ENCODE results near the gene LRMDA. TPM values are rescaled to one million over a fixed set of nuclear protein-coding genes. Genes with fewer than 3 reads are reported as not detected.

The LRMDA gene
- total RNA-seq, 4 donors from 2014 or later, result 0.76 to 6.4 (median 1.3) TPM

GRCh38 chr10:75718991-75719390, 287.6 kb downstream of the LRMDA start:
- no peak overlapping the region for H3K4me3 ChIP-seq (ENCODE audit: low read depth, poor library complexity, severe bottlenecking)
- intact Hi-C loops (cut with DNase I; ENCODE audit: low total_unique reads), result no loop called here
- TF ChIP-seq CTCF (IDR thresholded peaks at IDR 0.05) (no peak), POLR2A (IDR thresholded peaks at IDR 0.05) (no peak)
- DNase-seq (ENCODE audit: low spot score in 2 of 2), result no peak

GRCh38 chr10:75720157-75720556, 288.7 kb downstream of the LRMDA start:
- TF ChIP-seq CTCF (IDR thresholded peaks at IDR 0.05) (no peak), POLR2A (IDR thresholded peaks at IDR 0.05) (no peak)
- WGBS, 2 donors, result 88 to 89% methylated on average over 7 of the region's 7 CpGs
- no peak overlapping the region for H3K4me3 ChIP-seq (ENCODE audit: low read depth, poor library complexity, severe bottlenecking)
- intact Hi-C loops (cut with DNase I; ENCODE audit: low total_unique reads), result no loop called here
- DNase-seq (ENCODE audit: low spot score in 2 of 2), result no peak

DNA sequence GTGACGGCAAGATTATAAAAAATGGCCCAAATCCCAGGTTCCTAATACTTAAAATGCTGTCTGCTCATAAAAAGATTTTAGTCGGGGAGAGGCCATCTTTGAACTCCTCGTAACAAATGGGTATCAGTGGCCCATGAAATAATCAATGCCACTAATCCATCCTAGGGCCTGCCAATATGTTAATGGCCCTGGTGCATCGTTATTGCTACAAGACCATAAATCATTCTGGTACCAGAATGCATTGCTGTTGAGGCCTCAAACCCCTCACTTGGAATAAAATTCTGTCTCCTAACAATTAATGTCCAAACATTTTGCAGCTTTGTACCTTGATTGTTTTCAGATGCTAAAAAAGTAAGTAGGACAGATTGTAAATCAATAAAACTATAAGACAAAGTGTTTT, 290.6 kb downstream of the LRMDA start:
- TF ChIP-seq CTCF (IDR thresholded peaks at IDR 0.05) (no peak), POLR2A (IDR thresholded peaks at IDR 0.05) (no peak)
- 79 to 87% methylated on average over 4 of the region's 4 CpGs for WGBS, 2 donors
- no peak for DNase-seq (ENCODE audit: low spot score in 2 of 2)
- H3K4me3 ChIP-seq (ENCODE audit: low read depth, poor library complexity, severe bottlenecking), result no peak overlapping the region
- intact Hi-C loops (cut with DNase I; ENCODE audit: low total_unique reads), result no loop called here

- H3K4me3 ChIP-seq (ENCODE audit: low read depth, poor library complexity, severe bottlenecking), result no peak overlapping the region
- no peak for TF ChIP-seq POLR2A (IDR thresholded peaks at IDR 0.05)
- TF ChIP-seq CTCF (IDR thresholded peaks at IDR 0.05), result no peak
- WGBS, 2 donors, result 84 to 85% methylated on average over 2 of the region's 2 CpGs
- no peak for DNase-seq (ENCODE audit: low spot score in 2 of 2)
- intact Hi-C loops (cut with DNase I; ENCODE audit: low total_unique reads), result no loop called here
These were observed 291.2 kb downstream of the LRMDA start for GRCh38 chr10:75722609-75723008.

- intact Hi-C loops (cut with DNase I; ENCODE audit: low total_unique reads), result no loop called here
- H3K4me3 ChIP-seq (ENCODE audit: low read depth, poor library complexity, severe bottlenecking), result no peak overlapping the region
- TF ChIP-seq POLR2A (IDR thresholded peaks at IDR 0.05), result no peak
- TF ChIP-seq CTCF (IDR thresholded peaks at IDR 0.05), result no peak
- no peak for DNase-seq (ENCODE audit: low spot score in 2 of 2)
- WGBS, 2 donors, result 83 to 86% methylated on average over 9 of the region's 9 CpGs
These were observed 292.0 kb downstream of the LRMDA start for GRCh38 chr10:75723319-75723980.

DNA sequence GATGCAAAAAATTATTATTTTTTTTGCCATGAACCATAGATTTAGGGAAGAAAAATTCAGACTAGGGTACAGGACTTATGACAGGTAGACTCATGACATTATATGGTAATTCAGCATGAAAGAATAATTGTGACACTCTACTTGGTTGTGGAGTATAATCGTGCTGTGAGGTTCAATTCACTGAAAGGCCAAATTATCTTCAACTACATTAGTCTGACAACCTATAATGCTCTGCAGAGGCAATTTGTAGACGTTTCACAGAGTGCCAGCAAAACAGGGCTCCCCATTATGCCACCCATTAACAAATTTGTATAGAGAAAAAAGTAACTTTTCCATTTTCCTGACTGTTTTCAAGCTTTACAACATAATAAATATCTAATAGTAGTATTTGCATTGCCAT, 292.6 kb downstream of the LRMDA start:
- H3K4me3 ChIP-seq (ENCODE audit: low read depth, poor library complexity, severe bottlenecking), result no peak overlapping the region
- intact Hi-C loops (cut with DNase I; ENCODE audit: low total_unique reads), result no loop called here
- WGBS, 2 donors, result 84 to 93% methylated on average over 2 of the region's 2 CpGs
- no peak for DNase-seq (ENCODE audit: low spot score in 2 of 2)
- no peak for TF ChIP-seq CTCF (IDR thresholded peaks at IDR 0.05)
- TF ChIP-seq POLR2A (IDR thresholded peaks at IDR 0.05), result no peak
